Uterus (tissue), 4 donors: ENCODE data around the gene EMC10. TPM values are rescaled to one million over a fixed set of nuclear protein-coding genes. Genes with fewer than 3 reads are reported as not detected.
"Not testable (repeated sequence)": the region's sequence is repeated elsewhere in the genome, so short reads cannot be mapped to it uniquely, and the experiment has no call there.

Source experiments
- DNase-seq, 2 donors: peaks; one replicate each; pipeline ENCODE4 v3.0.0-alpha.2; 2019 to 2020
- H3K27ac ChIP-seq, 2 donors: fragments of 200-600 bp; sonication (generic); 1 replicate in 1 of 2; 2 replicates in 1 of 2; pipeline ENCODE4 v1.5.1; 2016 to 2018
- H3K27me3 ChIP-seq, 2 donors: fragments of 200-600 bp; sonication (generic); one replicate each; pipeline ENCODE4 v1.5.1; 2018 to 2019; ENCODE audit warnings: control low read depth in 1 of 2
- H3K36me3 ChIP-seq, 2 donors: fragments of 200-600 bp; sonication (generic); one replicate each; pipeline ENCODE4 v1.5.1; 2019; ENCODE audit warnings: control low read depth in 1 of 2
- H3K4me1 ChIP-seq, 2 donors: fragments of 200-600 bp; sonication (generic); one replicate each; pipeline ENCODE4 v1.5.1; 2018 to 2019; ENCODE audit warnings: control low read depth in 1 of 2
- H3K4me3 ChIP-seq, 2 donors: fragments of 200-600 bp; sonication (generic); 1 replicate in 1 of 2; 2 replicates in 1 of 2; pipeline ENCODE4 v1.5.1; 2018 to 2019; ENCODE audit warnings: mild to moderate bottlenecking in 1 of 2
- H3K9me3 ChIP-seq, 2 donors: fragments of 200-600 bp; sonication (generic); one replicate each; pipeline ENCODE4 v1.5.1; 2019; ENCODE audit warnings: control low read depth in 1 of 2
- CTCF ChIP-seq, 4 experiments: fragments of 200-600 bp in 2 of 4; fragments of 450-650 bp in 2 of 4; sonication (generic) in 2 of 4; IDR thresholded peaks; one replicate each; pipeline ENCODE4 v1.5.1; 2016 to 2019; ENCODE audit warnings: antibody characterized with exemption in 4 of 4, mild to moderate bottlenecking in 2 of 4, moderate library complexity in 1 of 4
- POLR2A ChIP-seq, 2 donors: fragments of 450-650 bp; IDR thresholded peaks; one replicate each; pipeline ENCODE4 v1.6.1; 2016; ENCODE audit warnings: antibody characterized with exemption in 2 of 2, mild to moderate bottlenecking in 1 of 2, moderate library complexity in 1 of 2
- intact Hi-C: fragments of 100-400 bp; cut with DNase I; formaldehyde crosslinking; loops from one replicate; pipeline ENCODE4 v1.15.1; 2023; ENCODE audit warnings: low total_unique reads
- total RNA-seq, 4 donors: library from RNA; depleted of rRNA in 3 of 4; stranded (reverse); fragments of >200 nt in 3 of 4; gene quantifications; one replicate each; pipeline versions ENCODE4 v1.1.0 to v1.2.4, GENCODE V29; 2014 to 2023
- donor health status: DM: yes; HTN: yes; CAD: no.

The EMC10 gene
- total RNA-seq, 4 donors from 2014 or later, result 30.5 to 121 (median 45.8) TPM

GRCh38 chr19:50434525-50434924 lies 41.8 kb upstream of the EMC10 start:
- no peaks in the 10 kb centered on the region for H3K36me3 ChIP-seq
- peaks cover 0 to 7% of the 10 kb centered on the region in 2 donors for H3K27me3 ChIP-seq
- intact Hi-C loops, result no loop called here
- H3K4me1 ChIP-seq, result no peaks in the 10 kb centered on the region
- H3K27ac ChIP-seq, result no peak overlapping the region
- no peaks in the 10 kb centered on the region for H3K9me3 ChIP-seq
- TF ChIP-seq POLR2A (IDR thresholded peaks at IDR 0.05) (no peak), CTCF (IDR thresholded peaks at IDR 0.05) (no peak)
- no peak for DNase-seq
- no peak overlapping the region for H3K4me3 ChIP-seq

- DNase-seq, result no peak
- Histone ChIP-seq H3K4me3 (no peak overlapping the region), H3K4me1 (no peaks in the 10 kb centered on the region), H3K36me3 (no peaks in the 10 kb centered on the region), H3K27me3 (peaks cover 0 to 7% of the 10 kb centered on the region in 2 donors), H3K27ac (no peak overlapping the region), H3K9me3 (no peaks in the 10 kb centered on the region)
- intact Hi-C loops, result no loop called here
- no peak for TF ChIP-seq CTCF (IDR thresholded peaks at IDR 0.05)
- TF ChIP-seq POLR2A (IDR thresholded peaks at IDR 0.05), result no peak
Observed at GRCh38 chr19:50435221-50435620, 41.1 kb upstream of the EMC10 start.

GRCh38 chr19:50435627-50436026 lies 40.7 kb upstream of the EMC10 start:
- Histone ChIP-seq H3K4me3 (no peak overlapping the region), H3K27ac (no peak overlapping the region), H3K36me3 (no peaks in the 10 kb centered on the region), H3K27me3 (peaks cover 0 to 7% of the 10 kb centered on the region in 2 donors), H3K4me1 (no peaks in the 10 kb centered on the region), H3K9me3 (no peaks in the 10 kb centered on the region)
- DNase-seq, result no peak
- TF ChIP-seq POLR2A (IDR thresholded peaks at IDR 0.05), result no peak
- TF ChIP-seq CTCF (IDR thresholded peaks at IDR 0.05), result no peak
- intact Hi-C loops, result no loop called here

GRCh38 chr19:50437862-50438449 lies 38.4 kb upstream of the EMC10 start:
- H3K27me3 ChIP-seq, result no peaks in the 10 kb centered on the region
- no peak for DNase-seq
- H3K36me3 ChIP-seq, result no peaks in the 10 kb centered on the region
- H3K4me1 ChIP-seq, result no peaks in the 10 kb centered on the region
- TF ChIP-seq POLR2A (IDR thresholded peaks at IDR 0.05) (no peak), CTCF (IDR thresholded peaks at IDR 0.05) (no peak)
- H3K9me3 ChIP-seq, result no peaks in the 10 kb centered on the region
- no peak overlapping the region for H3K27ac ChIP-seq
- no peak overlapping the region for H3K4me3 ChIP-seq
- intact Hi-C loops, result no loop called here

GRCh38 chr19:50439130-50439529 lies 37.2 kb upstream of the EMC10 start:
- H3K36me3 ChIP-seq, H3K27ac ChIP-seq, DNase-seq, H3K4me3 ChIP-seq, H3K9me3 ChIP-seq, H3K4me1 ChIP-seq, H3K27me3 ChIP-seq, intact Hi-C loops: not testable (repeated sequence)

GRCh38 chr19:50444059-50444458 lies 32.2 kb upstream of the EMC10 start:
- Histone ChIP-seq H3K9me3 (no peaks in the 10 kb centered on the region), H3K27me3 (no peaks in the 10 kb centered on the region), H3K4me3 (no peak overlapping the region), H3K27ac (no peak overlapping the region), H3K4me1 (no peaks in the 10 kb centered on the region), H3K36me3 (no peaks in the 10 kb centered on the region)
- TF ChIP-seq POLR2A (IDR thresholded peaks at IDR 0.05), result no peak
- no peak for TF ChIP-seq CTCF (IDR thresholded peaks at IDR 0.05)
- DNase-seq, result no peak
- intact Hi-C loops, result no loop called here
